CD14-positive monocyte (primary cell): ENCODE results near the gene NFYC. TPM values are rescaled to one million over a fixed set of nuclear protein-coding genes. Genes with fewer than 3 reads are reported as not detected.
A peak's percentile ranks its signal among the peaks of the same experiment; 100 is the strongest.

Source experiments
- DNase-seq, 3 donors: peaks; one replicate each; pipeline ENCODE4 v3.0.0-alpha.2; 2011 to 2022
- H2AFZ ChIP-seq: 2 replicates; pipeline ENCODE4 v1.6.0; 2012; ENCODE audit warnings: mild to moderate bottlenecking, low read depth, low read length, inconsistent platforms; ENCODE audit not compliant: insufficient read depth, poor library complexity, severe bottlenecking
- H3K27ac ChIP-seq, 2 donors: 1 replicate in 1 of 2; 2 replicates in 1 of 2; pipeline ENCODE4 v1.5.1; 2012 to 2013; ENCODE audit warnings: low read length in 2 of 2, control low read depth in 1 of 2, inconsistent platforms in 1 of 2, low read depth in 1 of 2, mild to moderate bottlenecking in 1 of 2
- H3K27me3 ChIP-seq, 2 donors: one replicate each; pipeline versions ENCODE4 v1.6.0 to v1.6.1; 2011 to 2013; ENCODE audit warnings: low read length in 2 of 2; ENCODE audit not compliant: control insufficient read depth in 2 of 2, insufficient read depth in 2 of 2
- H3K36me3 ChIP-seq, 2 donors: replicated peaks in 1 of 2; 1 replicate in 1 of 2; 2 replicates in 1 of 2; pipeline versions ENCODE4 v1.5.1 to v1.6.1; 2012 to 2013; ENCODE audit warnings: low read length in 2 of 2, control low read depth in 1 of 2, inconsistent platforms in 1 of 2, mild to moderate bottlenecking in 1 of 2; ENCODE audit not compliant: insufficient read depth in 2 of 2, control insufficient read depth in 1 of 2
- H3K4me1 ChIP-seq, 2 donors: 1 replicate in 1 of 2; 2 replicates in 1 of 2; pipeline versions ENCODE4 v1.5.1 to v1.6.1; 2012 to 2013; ENCODE audit warnings: low read length in 2 of 2, control low read depth in 1 of 2, inconsistent platforms in 1 of 2, mild to moderate bottlenecking in 1 of 2, moderate library complexity in 1 of 2; ENCODE audit not compliant: insufficient read depth in 2 of 2, control insufficient read depth in 1 of 2
- H3K4me2 ChIP-seq: replicated peaks from 2 replicates; pipeline ENCODE3; 2012; ENCODE audit warnings: low read length, moderate library complexity, mild to moderate bottlenecking; ENCODE audit not compliant: poor library complexity, severe bottlenecking; ENCODE audit errors: extremely low read depth
- H3K4me3 ChIP-seq, 3 experiments: fragments of 200-600 bp in 1 of 3; sonication (generic) in 1 of 3; replicated peaks in 1 of 3; 1 replicate in 2 of 3; 2 replicates in 1 of 3; pipeline ENCODE4 v1.5.1; 2011 to 2013; ENCODE audit warnings: low read length in 3 of 3, mild to moderate bottlenecking in 3 of 3, control low read depth in 2 of 3, low read depth in 2 of 3, inconsistent platforms in 1 of 3, moderate library complexity in 1 of 3
- H3K79me2 ChIP-seq: 2 replicates; pipeline ENCODE4 v1.6.0; 2012; ENCODE audit warnings: mild to moderate bottlenecking, control low read depth, inconsistent platforms, low read length, moderate library complexity; ENCODE audit not compliant: insufficient read depth
- H3K9ac ChIP-seq: 2 replicates; pipeline ENCODE4 v1.6.0; 2017; ENCODE audit warnings: low read length, mild to moderate bottlenecking; ENCODE audit not compliant: insufficient read depth, poor library complexity, severe bottlenecking
- H3K9me3 ChIP-seq, 2 donors: replicated peaks in 1 of 2; 1 replicate in 1 of 2; 2 replicates in 1 of 2; pipeline versions ENCODE4 v1.5.1 to v1.6.1; 2012 to 2013; ENCODE audit warnings: low read length in 2 of 2, control low read depth in 1 of 2; ENCODE audit not compliant: control insufficient read depth in 1 of 2, insufficient read depth in 1 of 2
- H4K20me1 ChIP-seq: 2 replicates; pipeline ENCODE4 v1.6.0; 2012; ENCODE audit warnings: mild to moderate bottlenecking, low read length, control low read depth, moderate library complexity; ENCODE audit not compliant: insufficient read depth
- H3K27ac Mint-ChIP-seq, 7 donors: one replicate each; pipeline ENCODE4 v1.8.0; 2020; ENCODE audit warnings: mild to moderate bottlenecking in 7 of 7, mixed read lengths in 7 of 7, moderate library complexity in 6 of 7, inconsistent platforms in 2 of 7
- H3K27me3 Mint-ChIP-seq, 3 donors: one replicate each; pipeline ENCODE4 v1.8.0; 2021 to 2022; ENCODE audit warnings: low read depth in 3 of 3, mild to moderate bottlenecking in 3 of 3, mixed read lengths in 3 of 3, moderate library complexity in 3 of 3, inconsistent platforms in 1 of 3
- H3K36me3 Mint-ChIP-seq, 2 donors: one replicate each; pipeline ENCODE4 v1.8.0; 2020; ENCODE audit warnings: mixed read lengths in 2 of 2, inconsistent platforms in 1 of 2, mild to moderate bottlenecking in 1 of 2
- H3K4me1 Mint-ChIP-seq: one replicate; pipeline ENCODE4 v1.8.0; 2020; ENCODE audit warnings: mild to moderate bottlenecking, mixed read lengths
- H3K4me3 Mint-ChIP-seq, 2 donors: one replicate each; pipeline ENCODE4 v1.8.0; 2020; ENCODE audit warnings: mild to moderate bottlenecking in 2 of 2, mixed read lengths in 2 of 2, moderate library complexity in 1 of 2
- H3K9me3 Mint-ChIP-seq, 7 donors: one replicate each; pipeline ENCODE4 v1.8.0; 2020 to 2022; ENCODE audit warnings: mixed read lengths in 7 of 7, mild to moderate bottlenecking in 6 of 7, moderate library complexity in 6 of 7, inconsistent platforms in 2 of 7
- WGBS: methylation state at CpG from one replicate; pipeline ENCODE4 v1.1.5; 2013; ENCODE audit warnings: missing lambda C conversion rate; ENCODE audit not compliant: insufficient coverage; 5-methylcytosine and 5-hydroxymethylcytosine counted together
- intact Hi-C, 2 donors: fragments of 100-400 bp; cut with micrococcal nuclease; formaldehyde crosslinking; loops; one replicate each; pipeline versions ENCODE4 v1.15.0 to v1.15.1; 2023
- polyA plus RNA-seq, 3 donors: library from polyadenylated mRNA; depleted of rRNA in 1 of 3; unstranded in 2 of 3; stranded (reverse) in 1 of 3; fragments of 300-500 nt in 2 of 3; fragments of >200 nt in 1 of 3; fragmentation: Illumina TruSeq in 2 of 3; gene quantifications; 1 replicate in 2 of 3; 2 replicates in 1 of 3; pipeline ENCODE4 v1.2.3, GENCODE V29; 2012 to 2021
- TF ChIP-seq, protein P1 (sequence below): fragments of 200-600 bp; IDR thresholded peaks from one replicate; pipeline ENCODE4 v1.8.0; 2022; ENCODE audit warnings: antibody characterized with exemption, mild to moderate bottlenecking

The NFYC gene
- polyA plus RNA-seq, 3 donors, result 61.2 to 142 (median 68.2) TPM

DNA sequence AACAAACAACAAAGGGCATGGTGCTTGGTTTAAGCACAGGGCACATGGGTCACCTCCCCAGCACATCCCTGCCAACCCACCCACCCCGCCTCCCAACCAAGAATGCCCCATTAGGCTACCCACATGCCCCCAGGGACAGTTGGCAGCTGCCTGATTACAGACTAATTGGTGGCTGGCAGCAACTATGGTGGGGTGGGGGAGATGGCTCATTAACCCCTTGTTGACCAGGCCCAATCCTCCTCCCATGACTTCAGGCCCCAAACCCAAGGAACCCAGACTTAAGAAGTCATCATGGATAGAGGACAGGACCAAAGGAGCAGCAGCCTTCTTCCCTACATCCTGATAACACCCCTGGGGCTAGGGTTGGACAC lies 27.4 kb upstream of the NFYC start:
- Histone ChIP-seq H3K27me3 (peaks cover 0 to 4% of the 10 kb centered on the region in 2 donors), H3K27ac (no peak overlapping the region), H3K36me3 (no peaks in the 10 kb centered on the region), H4K20me1 (no peaks in the 10 kb centered on the region), H3K9ac (no peak overlapping the region), H2AFZ (no peak overlapping the region), H3K4me2 (no peak overlapping the region), H3K79me2 (no peaks in the 10 kb centered on the region), H3K9me3 (no peaks in the 10 kb centered on the region), H3K4me1 (peaks cover 14 to 24% of the 10 kb centered on the region in 2 donors), H3K4me3 (no peak overlapping the region)
- Mint-ChIP-seq H3K27ac (peak overlapping the region in 1 of 7 donors; percentile 74), H3K4me1 (peaks cover 16% of the 10 kb centered on the region), H3K27me3 (peaks cover 3 to 6% (median 6%) of the 10 kb centered on the region in 3 donors), H3K9me3 (peaks cover 0 to 2% (median 0%) of the 10 kb centered on the region in 7 donors), H3K36me3 (no peaks in the 10 kb centered on the region), H3K4me3 (no peak overlapping the region)
- intact Hi-C loops, result no loop called here
- no CpG with 5 or more reads among the region's 1 CpG for WGBS
- TF ChIP-seq, protein P1, sequence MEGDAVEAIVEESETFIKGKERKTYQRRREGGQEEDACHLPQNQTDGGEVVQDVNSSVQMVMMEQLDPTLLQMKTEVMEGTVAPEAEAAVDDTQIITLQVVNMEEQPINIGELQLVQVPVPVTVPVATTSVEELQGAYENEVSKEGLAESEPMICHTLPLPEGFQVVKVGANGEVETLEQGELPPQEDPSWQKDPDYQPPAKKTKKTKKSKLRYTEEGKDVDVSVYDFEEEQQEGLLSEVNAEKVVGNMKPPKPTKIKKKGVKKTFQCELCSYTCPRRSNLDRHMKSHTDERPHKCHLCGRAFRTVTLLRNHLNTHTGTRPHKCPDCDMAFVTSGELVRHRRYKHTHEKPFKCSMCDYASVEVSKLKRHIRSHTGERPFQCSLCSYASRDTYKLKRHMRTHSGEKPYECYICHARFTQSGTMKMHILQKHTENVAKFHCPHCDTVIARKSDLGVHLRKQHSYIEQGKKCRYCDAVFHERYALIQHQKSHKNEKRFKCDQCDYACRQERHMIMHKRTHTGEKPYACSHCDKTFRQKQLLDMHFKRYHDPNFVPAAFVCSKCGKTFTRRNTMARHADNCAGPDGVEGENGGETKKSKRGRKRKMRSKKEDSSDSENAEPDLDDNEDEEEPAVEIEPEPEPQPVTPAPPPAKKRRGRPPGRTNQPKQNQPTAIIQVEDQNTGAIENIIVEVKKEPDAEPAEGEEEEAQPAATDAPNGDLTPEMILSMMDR, result no peak
- DNase-seq, result no peak

DNA sequence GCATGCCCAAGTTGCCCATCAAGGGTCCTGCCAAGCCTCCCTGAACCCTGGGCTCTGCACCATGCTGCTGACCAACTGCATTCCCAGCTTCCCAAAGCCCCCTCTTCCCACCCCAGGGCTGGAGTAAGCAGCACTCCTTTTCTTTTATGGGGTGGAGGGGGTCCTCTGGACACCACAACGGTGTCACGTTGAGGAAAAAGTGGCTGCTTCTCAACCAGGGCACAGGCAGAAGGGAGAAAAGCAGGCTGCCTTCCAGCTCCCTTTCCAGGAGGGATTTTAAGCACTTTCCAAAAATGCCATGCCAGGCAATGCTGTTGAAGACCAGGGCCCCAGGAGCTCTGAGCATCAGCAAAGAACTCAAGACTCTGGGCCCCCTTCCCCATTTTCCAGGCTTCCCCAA lies 26.7 kb upstream of the NFYC start:
- Histone ChIP-seq H3K27ac (no peak overlapping the region), H4K20me1 (no peaks in the 10 kb centered on the region), H2AFZ (peak overlapping the region; percentile 90), H3K4me2 (peak overlapping the region; percentile 93), H3K9me3 (no peaks in the 10 kb centered on the region), H3K27me3 (peaks cover 0 to 10% of the 10 kb centered on the region in 2 donors), H3K79me2 (no peaks in the 10 kb centered on the region), H3K4me1 (peaks cover 14 to 24% of the 10 kb centered on the region in 2 donors), H3K4me3 (peak overlapping the region in 1 of 3 experiments; percentile 81), H3K9ac (no peak overlapping the region), H3K36me3 (no peaks in the 10 kb centered on the region)
- Mint-ChIP-seq H3K36me3 (no peaks in the 10 kb centered on the region), H3K27ac (peak overlapping the region in 3 of 7 donors; percentile 49 to 74 (median 57)), H3K9me3 (peaks cover 0 to 2% (median 0%) of the 10 kb centered on the region in 7 donors), H3K4me1 (peaks cover 16% of the 10 kb centered on the region), H3K4me3 (peak overlapping the region; percentile 77 to 88), H3K27me3 (peaks cover 6 to 9% (median 7%) of the 10 kb centered on the region in 3 donors)
- TF ChIP-seq, protein P1, result no peak
- DNase-seq, result no peak
- 100% methylated on average over 1 of the region's 2 CpGs for WGBS
- intact Hi-C loops, result loop anchor here in 1 of 2 donors (5.0 kb wide), 1 partner anchor 52 kb away; no protein-coding TSS in a partner anchor
